GM19043 (cell line): ENCODE results near the gene GRIA4.
"Not testable (repeated sequence)": the region's sequence is repeated elsewhere in the genome, so short reads cannot be mapped to it uniquely, and the experiment has no call there.

Source experiments
- ATAC-seq: cut with Tn5 transposase; IDR thresholded peaks from one replicate; pipeline ENCODE4 v1.9.1; 2021; ENCODE audit warnings: low read depth; ENCODE audit not compliant: unreplicated experiment

Gene GRIA4

DNA sequence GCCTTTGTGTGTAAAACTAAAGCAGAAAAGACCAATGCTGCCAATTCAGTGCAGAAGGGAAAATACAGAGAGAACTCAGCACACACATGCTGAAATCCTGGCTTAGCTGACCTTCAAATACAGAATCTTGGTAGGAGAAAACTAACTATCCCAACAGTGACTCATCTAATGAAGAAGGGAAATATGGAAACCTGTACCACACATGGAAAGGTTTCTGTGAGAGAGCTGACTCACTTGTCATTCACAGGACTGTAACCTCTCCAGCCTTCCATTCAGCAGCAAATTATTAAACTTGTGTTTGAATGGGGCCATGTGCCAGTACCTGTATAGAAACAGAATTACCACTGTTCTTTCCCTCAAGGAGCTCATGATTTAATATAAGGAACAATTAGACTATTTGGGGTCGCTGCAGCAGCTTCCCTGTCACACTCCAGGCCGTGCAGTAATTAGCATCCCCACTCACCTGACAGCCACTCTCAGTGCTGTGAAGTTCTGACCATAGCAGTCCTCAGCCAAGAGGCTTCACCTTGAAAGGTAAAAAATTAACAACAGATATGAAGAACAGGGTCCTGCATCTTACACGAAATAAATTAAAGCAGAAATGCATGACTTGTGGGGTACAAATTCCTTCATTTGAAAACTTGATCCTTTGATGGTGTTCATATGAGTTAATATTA, 358.3 kb downstream of the GRIA4 start:
- no peak for ATAC-seq

- ATAC-seq: no peak
These were observed 359.9 kb downstream of the GRIA4 start for GRCh38 chr11:105969756-105970155.

- ATAC-seq: no peak
These were observed 365.3 kb downstream of the GRIA4 start for GRCh38 chr11:105975128-105975527.

GRCh38 chr11:105979997-105980703, 370.3 kb downstream of the GRIA4 start:
- ATAC-seq: no peak

DNA sequence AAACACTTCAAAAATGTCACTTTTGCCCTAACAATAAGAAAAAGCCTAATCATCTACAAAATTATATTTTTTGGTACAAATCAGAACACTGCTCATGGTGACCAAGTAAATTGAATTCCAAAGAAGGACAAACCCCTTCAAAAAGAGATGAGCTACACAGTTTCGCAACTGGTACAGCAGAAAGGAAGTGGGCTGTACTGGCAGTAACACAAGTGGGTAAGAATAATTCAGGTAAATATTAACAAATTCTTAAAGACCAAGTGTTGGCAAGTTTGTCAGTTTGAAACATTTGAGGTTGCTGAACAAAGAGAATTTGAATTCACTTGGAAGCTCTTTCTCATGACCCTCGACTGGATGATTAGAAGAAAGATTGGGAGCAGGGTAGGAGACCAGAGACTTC, 376.7 kb downstream of the GRIA4 start:
- no peak for ATAC-seq

GRCh38 chr11:105988197-105988596, 378.3 kb downstream of the GRIA4 start:
- ATAC-seq: no peak

- ATAC-seq: no peak
These were observed 379.3 kb downstream of the GRIA4 start for GRCh38 chr11:105989124-105989523.

DNA sequence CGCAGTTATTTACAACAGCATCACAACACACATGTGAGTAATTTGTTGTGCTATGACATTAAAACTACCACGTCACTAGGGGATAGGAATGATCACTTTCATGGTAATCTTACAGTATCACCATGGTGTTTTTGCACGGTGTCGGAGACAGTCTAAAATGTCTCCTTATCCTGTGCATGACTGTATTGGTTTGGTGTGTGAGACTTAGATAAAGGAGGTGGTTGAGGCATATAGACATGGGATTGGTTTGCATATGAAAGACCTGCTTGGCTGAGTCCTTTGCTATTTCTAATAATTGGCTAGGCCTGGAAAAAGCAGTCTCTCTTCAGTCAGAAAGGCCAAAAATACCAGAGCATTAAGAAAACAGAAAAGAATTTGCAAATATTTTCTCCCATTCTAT, 382.0 kb downstream of the GRIA4 start:
- ATAC-seq: no peak

DNA sequence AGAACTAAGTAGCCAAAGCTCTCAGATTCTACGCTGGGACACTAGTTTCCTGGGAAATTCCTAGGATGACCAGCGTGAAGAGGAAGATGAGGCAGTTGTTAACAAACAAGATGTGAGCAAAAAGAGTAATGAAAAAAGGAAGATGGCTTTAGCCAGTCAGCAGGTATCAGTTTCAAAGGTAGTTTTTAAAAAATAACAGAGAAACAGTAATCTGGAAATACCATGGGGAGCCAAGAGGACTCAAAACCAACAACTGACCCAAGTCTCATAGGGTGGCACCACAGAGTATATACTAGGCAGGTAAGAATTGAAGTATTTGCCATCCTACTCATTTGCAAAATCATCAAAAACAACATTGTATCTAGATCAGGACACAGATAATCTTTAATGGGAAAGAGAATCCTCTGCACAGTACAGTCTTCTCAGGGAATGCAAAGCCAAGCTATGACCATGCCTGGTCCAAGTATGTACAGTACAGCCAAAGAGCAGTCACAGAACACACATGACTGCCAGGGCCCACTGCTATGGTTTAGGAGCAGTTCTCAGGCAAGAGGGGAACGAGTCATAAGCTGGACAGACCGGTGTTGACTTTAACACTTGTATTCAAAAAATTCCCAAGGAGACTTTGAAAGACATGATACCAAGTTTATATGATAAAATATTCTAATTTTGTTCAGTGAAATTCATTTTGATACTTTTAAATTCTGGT, 391.6 kb downstream of the GRIA4 start:
- peak; percentile 46 for ATAC-seq

DNA sequence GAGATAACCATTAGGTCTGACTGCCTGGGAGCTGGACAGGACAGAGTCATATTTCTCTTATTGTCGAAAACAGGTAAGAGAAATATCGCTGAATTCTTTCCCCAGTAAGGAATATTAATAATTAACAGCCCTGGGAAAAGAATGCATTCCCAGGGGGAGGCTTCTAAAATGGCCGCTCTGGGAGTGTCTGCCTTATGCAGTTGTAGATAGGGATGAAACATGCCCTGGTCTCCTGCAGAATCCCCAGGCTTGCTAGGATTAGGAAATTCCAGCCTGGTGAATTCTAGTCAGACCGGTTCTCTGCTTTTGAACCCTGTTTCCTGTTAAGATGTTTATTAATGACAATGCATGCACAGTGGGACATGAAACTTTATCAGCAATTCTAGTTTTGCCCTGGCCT, 393.2 kb downstream of the GRIA4 start:
- ATAC-seq: not testable (repeated sequence)

GRCh38 chr11:106011481-106011880, 401.6 kb downstream of the GRIA4 start:
- no peak for ATAC-seq

- no peak for ATAC-seq
These were observed 402.9 kb downstream of the GRIA4 start for GRCh38 chr11:106012744-106013143.

DNA sequence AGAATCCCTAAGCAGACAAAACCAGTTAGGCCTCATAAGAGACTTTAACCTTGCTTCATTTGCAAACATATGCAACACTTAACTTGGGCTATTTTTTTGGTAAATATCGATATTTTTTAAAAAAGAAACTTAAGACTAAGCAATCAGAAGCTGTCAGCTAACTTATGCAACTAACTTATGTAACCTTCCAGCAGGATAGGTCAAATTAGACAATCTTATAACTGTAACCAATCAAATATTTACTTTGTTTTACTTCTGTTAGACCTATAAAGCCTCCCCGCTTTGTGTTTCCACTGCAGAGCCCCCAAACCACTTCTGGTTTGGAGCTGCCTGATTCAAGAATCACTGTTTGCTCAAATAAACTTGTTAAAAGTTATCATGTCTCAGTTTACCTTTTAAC, 404.2 kb downstream of the GRIA4 start:
- no peak for ATAC-seq

DNA sequence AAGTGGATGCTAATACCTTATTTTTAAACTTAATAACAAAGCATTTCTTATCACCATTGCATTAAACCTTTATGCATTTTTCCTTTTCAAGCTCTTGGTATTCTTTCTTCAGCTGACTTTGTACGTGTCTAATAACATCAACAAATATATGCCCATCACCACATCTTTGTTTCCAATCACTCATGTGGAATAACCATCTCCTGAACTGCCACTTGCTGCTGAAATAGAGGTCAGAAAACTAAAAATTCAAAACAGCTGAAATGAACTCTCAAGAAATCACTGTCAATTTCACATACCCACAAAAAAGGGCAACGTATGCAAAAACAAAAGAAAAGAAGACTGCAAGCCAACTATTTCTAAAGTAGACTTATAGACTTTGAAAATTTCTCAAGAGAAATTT, 404.7 kb downstream of the GRIA4 start:
- ATAC-seq: no peak

DNA sequence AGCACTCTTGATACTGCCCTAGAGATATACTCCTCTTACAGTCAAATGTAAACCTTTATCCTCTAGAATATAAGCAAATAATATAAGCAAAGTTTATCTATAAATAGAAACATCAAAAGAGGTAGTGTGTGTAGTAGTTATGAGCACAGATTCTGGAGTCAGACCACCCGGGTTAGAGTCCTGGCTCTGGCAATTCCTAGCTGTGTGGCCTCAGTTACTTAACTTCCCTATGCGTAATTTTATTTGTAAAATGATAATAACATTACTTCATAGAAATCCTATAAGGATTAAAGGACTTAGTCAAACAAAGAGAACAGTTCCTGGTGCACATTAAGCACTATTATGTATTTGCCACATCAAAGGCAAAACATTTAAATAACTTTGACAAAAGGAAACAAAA, 405.2 kb downstream of the GRIA4 start:
- ATAC-seq: no peak

DNA sequence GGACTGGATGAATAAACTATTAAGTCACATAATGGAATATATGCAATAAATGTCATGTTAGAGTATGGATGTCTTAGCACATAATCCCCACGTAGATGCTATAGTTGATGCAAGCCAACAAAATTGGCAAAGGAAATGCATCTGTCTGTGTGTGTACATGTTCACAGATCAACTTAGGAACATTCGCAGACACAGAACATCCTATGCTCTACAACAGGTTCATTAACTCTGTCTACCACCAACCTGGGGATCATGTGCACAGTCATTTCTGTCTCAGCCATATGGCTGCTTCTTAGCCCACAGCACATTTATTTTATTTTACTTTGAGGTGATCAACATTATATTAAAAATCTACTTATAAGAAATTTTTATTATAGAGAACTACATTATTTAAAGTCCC, 407.2 kb downstream of the GRIA4 start:
- ATAC-seq: no peak

GRCh38 chr11:106021181-106021966, 411.5 kb downstream of the GRIA4 start:
- ATAC-seq: peak; percentile 11

DNA sequence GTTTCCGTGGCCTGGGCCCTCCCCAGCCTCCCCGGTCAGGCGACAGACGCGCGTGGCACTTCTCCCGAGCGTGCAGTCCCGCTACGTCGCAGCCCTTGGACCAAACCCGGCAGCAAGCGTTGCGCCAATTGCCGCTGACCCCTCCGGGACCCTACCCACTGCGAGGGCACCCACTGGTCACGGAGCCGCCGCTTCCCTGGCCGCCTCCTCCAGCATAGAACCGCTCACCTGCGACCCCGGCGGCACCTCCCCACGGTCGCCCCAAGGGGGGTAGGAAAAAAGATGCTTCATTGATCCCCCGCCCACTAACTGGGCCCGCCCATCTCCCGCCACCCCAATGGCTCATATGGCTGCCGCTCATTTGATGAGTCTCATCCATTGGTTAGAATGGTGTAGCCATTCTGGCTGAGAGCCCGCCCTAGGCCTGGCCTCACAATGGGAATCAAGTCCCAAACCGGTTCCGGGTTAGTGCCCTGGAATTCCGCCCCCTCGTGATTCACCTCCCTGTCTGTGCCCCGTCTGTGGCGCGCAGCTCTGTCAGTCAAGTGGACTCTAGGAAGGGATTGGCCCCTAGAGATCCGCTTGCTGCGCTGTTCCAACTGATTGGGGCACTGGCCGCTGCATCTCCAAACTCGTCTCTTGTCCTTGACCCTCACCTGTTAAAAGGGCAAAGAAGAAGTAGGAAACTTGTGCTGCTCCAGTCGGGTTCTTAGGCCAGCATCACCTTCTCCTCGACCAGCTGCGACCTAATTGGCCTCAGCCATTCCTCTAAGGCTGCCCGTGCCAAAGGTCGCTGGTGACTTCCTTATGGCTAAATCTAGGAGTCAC, 412.3 kb downstream of the GRIA4 start, which contains the start of gene MSANTD4:
Gene MSANTD4 (minus strand): TSS at position 274 of the 828 bp plus-strand sequence. CDS start 11,323 bp downstream, outside the sequence.
- ATAC-seq: peak; percentile 95

GRCh38 chr11:106022795-106023275, 413.0 kb downstream of the GRIA4 start:
- ATAC-seq: no peak

- ATAC-seq: no peak
These were observed 420.7 kb downstream of the GRIA4 start for GRCh38 chr11:106030609-106031008.
